Measurements from ENCODE around the gene KCNQ1OT1. TPM values are rescaled to one million over a fixed set of nuclear protein-coding genes. Genes with fewer than 3 reads are reported as not detected.

Gene KCNQ1OT1
- total RNA-seq, 1 experiment from 2014 or later: 1.3 TPM

DNA sequence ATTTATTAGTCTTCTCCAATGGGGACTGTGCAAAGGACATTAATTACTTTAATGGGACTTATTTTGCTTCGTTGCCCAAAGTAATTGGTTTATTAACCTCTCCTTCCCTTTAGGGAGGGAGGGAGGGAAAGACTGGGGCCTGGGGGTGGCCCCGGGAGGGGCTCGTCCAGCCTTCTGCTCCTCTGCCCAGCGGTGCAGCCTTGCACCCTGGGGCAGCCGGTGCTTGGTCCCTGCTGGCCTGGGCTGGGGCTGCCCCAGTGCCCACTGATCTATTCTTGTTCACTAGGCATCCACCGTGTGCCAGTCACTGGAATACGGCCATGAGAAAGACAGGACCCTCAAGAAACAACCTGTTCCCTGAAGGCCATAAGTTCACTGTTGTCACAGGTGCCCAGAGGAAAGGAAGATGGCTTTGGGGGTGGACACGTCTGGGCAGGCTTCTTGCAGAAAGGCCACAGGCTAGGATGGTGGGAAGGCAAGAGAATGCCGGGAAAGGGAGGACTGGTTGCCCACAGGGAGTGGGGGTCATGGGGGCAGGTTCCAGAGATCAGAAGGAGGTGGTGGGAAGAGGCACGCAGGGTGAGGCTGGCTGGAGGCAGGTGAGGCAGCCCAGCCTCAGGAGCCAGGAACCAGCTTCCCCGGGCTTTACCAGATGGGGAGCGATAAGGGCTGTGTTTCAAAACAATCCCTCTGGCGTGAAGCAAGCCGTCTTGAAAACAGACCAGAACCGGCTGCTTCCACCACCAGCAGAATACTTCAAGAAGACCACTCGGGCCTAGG, 47.6 kb upstream of the KCNQ1OT1 start:
- Mint-ChIP-seq H3K9me3 (ENCODE audit: unreplicated experiment) (no peaks in the 10 kb centered on the region), H3K4me1 (ENCODE audit: insufficient read depth, unreplicated experiment) (peaks cover 5% of the 10 kb centered on the region), H3K36me3 (ENCODE audit: insufficient read depth, unreplicated experiment) (peaks cover 4% of the 10 kb centered on the region), H3K27me3 (ENCODE audit: insufficient read depth, unreplicated experiment) (no peaks in the 10 kb centered on the region), H3K4me3 (ENCODE audit: unreplicated experiment) (no peak overlapping the region), H3K27ac (ENCODE audit: low read depth, unreplicated experiment) (no peak overlapping the region)
- no TSS peak for BruUV-seq (replicated peaks)
- DNase-seq (ENCODE audit: unreplicated experiment): no peak
- POLR2A ChIA-PET: no interaction called here
- intact Hi-C loops (cut with micrococcal nuclease): no loop called here
- CTCF ChIA-PET: no interaction called here
- TF ChIP-seq CTCF (IDR thresholded peaks at IDR 0.05; ENCODE audit: unreplicated experiment): no peak

DNA sequence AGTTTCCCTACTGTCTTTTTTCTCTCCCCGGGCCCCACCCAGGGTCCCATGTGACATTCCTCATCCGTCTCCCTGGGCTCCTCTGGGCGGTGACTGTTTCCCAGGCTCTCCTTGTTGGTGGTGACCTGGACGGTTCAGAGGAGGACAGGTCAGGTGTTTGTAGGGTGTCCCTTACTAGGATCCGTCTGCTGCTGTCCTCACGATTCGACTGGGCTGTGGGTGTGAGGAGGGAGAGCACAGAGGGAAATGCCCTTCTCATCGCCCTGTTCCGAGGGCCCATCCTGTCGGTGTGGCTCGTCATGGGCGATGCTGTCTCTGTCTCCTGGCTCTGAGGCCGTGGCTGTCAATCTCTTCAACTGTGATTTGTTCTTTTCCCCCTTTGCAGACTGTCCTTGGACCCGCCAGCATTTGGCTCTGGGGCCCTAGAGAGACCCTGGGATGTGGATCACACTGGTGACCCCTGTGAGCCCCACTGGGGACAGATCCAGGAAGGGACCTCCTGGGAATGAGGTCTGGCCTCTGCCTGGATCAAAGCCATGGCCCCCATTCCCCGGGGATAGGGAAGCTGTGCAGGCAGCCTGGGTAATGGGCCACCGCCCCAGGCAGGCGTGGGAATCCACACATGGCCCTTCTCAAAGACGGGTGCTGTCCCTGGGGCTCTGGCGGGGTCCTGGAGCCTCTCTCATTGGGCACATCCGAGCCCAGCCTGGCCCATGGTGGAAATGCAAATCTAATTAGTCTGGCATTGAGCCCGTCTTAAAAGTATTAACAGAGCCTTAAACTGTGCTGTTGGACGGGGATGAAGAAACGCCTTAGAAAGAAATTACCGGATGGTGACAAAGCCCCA, 46.8 kb upstream of the KCNQ1OT1 start:
- CTCF ChIA-PET: interaction anchor here (0.7 kb wide), 1 partner anchor 210 kb away, joined by 5 read pairs; no protein-coding TSS in a partner anchor
- Mint-ChIP-seq H3K36me3 (ENCODE audit: insufficient read depth, unreplicated experiment) (peaks cover 4% of the 10 kb centered on the region), H3K4me3 (ENCODE audit: unreplicated experiment) (no peak overlapping the region), H3K9me3 (ENCODE audit: unreplicated experiment) (no peaks in the 10 kb centered on the region), H3K27me3 (ENCODE audit: insufficient read depth, unreplicated experiment) (no peaks in the 10 kb centered on the region), H3K27ac (ENCODE audit: low read depth, unreplicated experiment) (no peak overlapping the region), H3K4me1 (ENCODE audit: insufficient read depth, unreplicated experiment) (peaks cover 13% of the 10 kb centered on the region)
- no peak for TF ChIP-seq CTCF (IDR thresholded peaks at IDR 0.05; ENCODE audit: unreplicated experiment)
- POLR2A ChIA-PET: no interaction called here
- intact Hi-C loops (cut with micrococcal nuclease): no loop called here
- no peak for DNase-seq (ENCODE audit: unreplicated experiment)
- no TSS peak for BruUV-seq (replicated peaks)

DNA sequence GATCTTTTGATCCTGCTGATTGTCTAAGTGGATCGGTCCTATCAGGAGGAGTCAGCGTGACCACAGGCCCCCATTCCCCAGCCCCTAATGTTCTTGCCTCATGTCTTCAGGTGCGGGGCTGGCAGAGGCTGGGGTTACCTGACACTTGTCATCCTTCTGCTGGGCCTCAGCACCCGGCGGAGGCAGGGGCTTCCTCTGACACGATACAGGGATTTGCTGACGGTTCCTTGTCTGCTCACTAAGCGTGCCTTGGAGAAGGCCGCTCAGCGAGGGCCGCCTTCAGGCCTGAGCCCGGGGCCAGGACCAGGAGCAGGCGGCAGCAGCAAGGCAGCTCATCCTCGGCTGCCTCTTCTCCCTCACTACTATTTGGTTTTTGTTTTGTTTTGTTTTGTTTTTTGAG, 45.7 kb upstream of the KCNQ1OT1 start:
- CTCF ChIA-PET: interaction anchor here (0.6 to 1.0 kb wide), 3 partner anchors 25 to 209 kb away, joined by 3 to 5 read pairs (median 5); no protein-coding TSS in a partner anchor
- Mint-ChIP-seq H3K4me1 (ENCODE audit: insufficient read depth, unreplicated experiment) (peaks cover 15% of the 10 kb centered on the region), H3K36me3 (ENCODE audit: insufficient read depth, unreplicated experiment) (peaks cover 9% of the 10 kb centered on the region), H3K9me3 (ENCODE audit: unreplicated experiment) (no peaks in the 10 kb centered on the region), H3K27me3 (ENCODE audit: insufficient read depth, unreplicated experiment) (no peaks in the 10 kb centered on the region), H3K27ac (ENCODE audit: low read depth, unreplicated experiment) (no peak overlapping the region), H3K4me3 (ENCODE audit: unreplicated experiment) (no peak overlapping the region)
- no TSS peak for BruUV-seq (replicated peaks)
- no peak for TF ChIP-seq CTCF (IDR thresholded peaks at IDR 0.05; ENCODE audit: unreplicated experiment)
- intact Hi-C loops (cut with micrococcal nuclease): no loop called here
- DNase-seq (ENCODE audit: unreplicated experiment): no peak
- POLR2A ChIA-PET: no interaction called here

DNA sequence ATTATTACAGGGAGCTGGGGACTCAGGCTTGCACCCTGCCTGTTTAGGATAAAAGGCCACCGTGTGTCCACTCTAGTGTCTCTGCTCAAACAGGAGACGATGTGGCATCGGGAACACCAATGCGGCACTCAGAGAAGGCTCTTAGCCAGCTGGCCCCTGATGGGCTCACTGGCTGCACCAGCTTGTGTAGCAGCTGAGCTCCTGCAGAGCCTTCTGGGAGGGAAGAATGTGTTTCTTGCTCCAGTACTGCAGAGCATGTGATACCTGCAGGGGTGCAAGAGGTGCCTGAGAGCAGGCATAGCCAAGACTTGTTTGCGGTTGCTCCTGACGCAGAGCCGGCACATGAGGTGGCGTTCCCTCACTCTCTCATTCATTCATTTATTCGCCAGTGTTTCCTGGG, 44.4 kb upstream of the KCNQ1OT1 start:
- H3K4me1 Mint-ChIP-seq (ENCODE audit: insufficient read depth, unreplicated experiment): peaks cover 15% of the 10 kb centered on the region
- DNase-seq (ENCODE audit: unreplicated experiment): no peak
- POLR2A ChIA-PET: no interaction called here

More for the DNA sequence above, 44.4 kb upstream of the KCNQ1OT1 start:
- BruUV-seq (replicated peaks): no TSS peak
- H3K36me3 Mint-ChIP-seq (ENCODE audit: insufficient read depth, unreplicated experiment): peaks cover 8% of the 10 kb centered on the region
- no peak for TF ChIP-seq CTCF (IDR thresholded peaks at IDR 0.05; ENCODE audit: unreplicated experiment)
- H3K27ac Mint-ChIP-seq (ENCODE audit: low read depth, unreplicated experiment): no peak overlapping the region
- H3K4me3 Mint-ChIP-seq (ENCODE audit: unreplicated experiment): no peak overlapping the region
- H3K27me3 Mint-ChIP-seq (ENCODE audit: insufficient read depth, unreplicated experiment): no peaks in the 10 kb centered on the region
- intact Hi-C loops (cut with micrococcal nuclease): no loop called here
- CTCF ChIA-PET: no interaction called here
- no peaks in the 10 kb centered on the region for H3K9me3 Mint-ChIP-seq (ENCODE audit: unreplicated experiment)
